Measurements from ENCODE around the gene UBE2J1.

UBE2J1 gene

GRCh38 chr6:89284081-89284480, 68.4 kb downstream of the UBE2J1 start:
- FAIRE-seq (no peak), DNase-seq (ENCODE audit: insufficient read length) (no peak)
- TF ChIP-seq POLR2A (IDR thresholded peaks at IDR 0.05; ENCODE audit: low read depth, low read length) = no peak
- TF ChIP-seq POLR2AphosphoS5 (IDR thresholded peaks at IDR 0.05; ENCODE audit: low read depth, low read length) = no peak
- TF ChIP-seq TAF1 (IDR thresholded peaks at IDR 0.05; ENCODE audit: borderline replicate concordance, low read depth, low read length) = no peak

- no peak for FAIRE-seq
These were observed 69.8 kb downstream of the UBE2J1 start for GRCh38 chr6:89282749-89283148.

DNA sequence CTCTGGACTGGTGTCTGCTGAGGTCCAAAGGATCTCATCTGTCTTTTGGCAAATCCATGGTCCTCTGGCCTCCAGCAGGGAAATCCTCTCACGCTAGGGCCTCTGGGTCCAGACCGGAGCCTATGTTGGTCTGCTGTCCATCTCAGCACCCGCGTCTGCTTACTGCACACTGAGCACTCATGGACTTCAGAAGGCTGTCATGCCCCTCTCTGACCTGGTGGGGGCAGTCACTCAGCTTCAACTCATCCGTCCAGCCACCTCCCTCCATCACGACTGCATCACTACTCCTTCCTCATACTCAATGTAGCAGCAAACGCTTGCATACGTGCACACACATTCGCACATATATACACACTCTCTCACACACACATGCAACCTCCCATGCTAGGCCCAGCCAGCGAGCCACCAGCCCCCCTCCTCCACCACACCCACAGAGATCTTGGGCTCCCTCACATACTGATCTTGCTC, 70.7 kb downstream of the UBE2J1 start:
- TF ChIP-seq POLR2AphosphoS5 (IDR thresholded peaks at IDR 0.05; ENCODE audit: low read depth, low read length) (no peak), POLR2A (IDR thresholded peaks at IDR 0.05; ENCODE audit: low read depth, low read length) (no peak), TAF1 (IDR thresholded peaks at IDR 0.05; ENCODE audit: borderline replicate concordance, low read depth, low read length) (no peak)
- DNase-seq (ENCODE audit: insufficient read length) (peak; percentile 77), FAIRE-seq (peak; percentile 99)

More at GRCh38 chr6:89282749-89283148, 69.8 kb downstream of the UBE2J1 start:
- TF ChIP-seq POLR2AphosphoS5 (IDR thresholded peaks at IDR 0.05; ENCODE audit: low read depth, low read length) (no peak), POLR2A (IDR thresholded peaks at IDR 0.05; ENCODE audit: low read depth, low read length) (no peak), TAF1 (IDR thresholded peaks at IDR 0.05; ENCODE audit: borderline replicate concordance, low read depth, low read length) (no peak)
- no peak for DNase-seq (ENCODE audit: insufficient read length)

GRCh38 chr6:89278956-89279355, 73.6 kb downstream of the UBE2J1 start:
- TF ChIP-seq POLR2AphosphoS5 (IDR thresholded peaks at IDR 0.05; ENCODE audit: low read depth, low read length) (no peak), TAF1 (IDR thresholded peaks at IDR 0.05; ENCODE audit: borderline replicate concordance, low read depth, low read length) (no peak), POLR2A (IDR thresholded peaks at IDR 0.05; ENCODE audit: low read depth, low read length) (no peak)
- DNase-seq (ENCODE audit: insufficient read length) = no peak
- no peak for FAIRE-seq

All from GM12892 (cell line).